CD14-positive monocyte (primary cell): Measurements from ENCODE around the gene SEMA6D. TPM values are rescaled to one million over a fixed set of nuclear protein-coding genes. Genes with fewer than 3 reads are reported as not detected.

Source experiments
- DNase-seq, 3 donors: peaks; one replicate each; pipeline ENCODE4 v3.0.0-alpha.2; 2011 to 2022
- H2AFZ ChIP-seq: 2 replicates; pipeline ENCODE4 v1.6.0; 2012; ENCODE audit warnings: mild to moderate bottlenecking, low read depth, low read length, inconsistent platforms; ENCODE audit not compliant: insufficient read depth, poor library complexity, severe bottlenecking
- H3K27ac ChIP-seq, 2 donors: 1 replicate in 1 of 2; 2 replicates in 1 of 2; pipeline ENCODE4 v1.5.1; 2012 to 2013; ENCODE audit warnings: low read length in 2 of 2, control low read depth in 1 of 2, inconsistent platforms in 1 of 2, low read depth in 1 of 2, mild to moderate bottlenecking in 1 of 2
- H3K27me3 ChIP-seq, 2 donors: one replicate each; pipeline versions ENCODE4 v1.6.0 to v1.6.1; 2011 to 2013; ENCODE audit warnings: low read length in 2 of 2; ENCODE audit not compliant: control insufficient read depth in 2 of 2, insufficient read depth in 2 of 2
- H3K36me3 ChIP-seq, 2 donors: replicated peaks in 1 of 2; 1 replicate in 1 of 2; 2 replicates in 1 of 2; pipeline versions ENCODE4 v1.5.1 to v1.6.1; 2012 to 2013; ENCODE audit warnings: low read length in 2 of 2, control low read depth in 1 of 2, inconsistent platforms in 1 of 2, mild to moderate bottlenecking in 1 of 2; ENCODE audit not compliant: insufficient read depth in 2 of 2, control insufficient read depth in 1 of 2
- H3K4me1 ChIP-seq, 2 donors: 1 replicate in 1 of 2; 2 replicates in 1 of 2; pipeline versions ENCODE4 v1.5.1 to v1.6.1; 2012 to 2013; ENCODE audit warnings: low read length in 2 of 2, control low read depth in 1 of 2, inconsistent platforms in 1 of 2, mild to moderate bottlenecking in 1 of 2, moderate library complexity in 1 of 2; ENCODE audit not compliant: insufficient read depth in 2 of 2, control insufficient read depth in 1 of 2
- H3K4me2 ChIP-seq: replicated peaks from 2 replicates; pipeline ENCODE3; 2012; ENCODE audit warnings: low read length, moderate library complexity, mild to moderate bottlenecking; ENCODE audit not compliant: poor library complexity, severe bottlenecking; ENCODE audit errors: extremely low read depth
- H3K4me3 ChIP-seq, 3 experiments: fragments of 200-600 bp in 1 of 3; sonication (generic) in 1 of 3; replicated peaks in 1 of 3; 1 replicate in 2 of 3; 2 replicates in 1 of 3; pipeline ENCODE4 v1.5.1; 2011 to 2013; ENCODE audit warnings: low read length in 3 of 3, mild to moderate bottlenecking in 3 of 3, control low read depth in 2 of 3, low read depth in 2 of 3, inconsistent platforms in 1 of 3, moderate library complexity in 1 of 3
- H3K79me2 ChIP-seq: 2 replicates; pipeline ENCODE4 v1.6.0; 2012; ENCODE audit warnings: mild to moderate bottlenecking, control low read depth, inconsistent platforms, low read length, moderate library complexity; ENCODE audit not compliant: insufficient read depth
- H3K9ac ChIP-seq: 2 replicates; pipeline ENCODE4 v1.6.0; 2017; ENCODE audit warnings: low read length, mild to moderate bottlenecking; ENCODE audit not compliant: insufficient read depth, poor library complexity, severe bottlenecking
- H3K9me3 ChIP-seq, 2 donors: replicated peaks in 1 of 2; 1 replicate in 1 of 2; 2 replicates in 1 of 2; pipeline versions ENCODE4 v1.5.1 to v1.6.1; 2012 to 2013; ENCODE audit warnings: low read length in 2 of 2, control low read depth in 1 of 2; ENCODE audit not compliant: control insufficient read depth in 1 of 2, insufficient read depth in 1 of 2
- H4K20me1 ChIP-seq: 2 replicates; pipeline ENCODE4 v1.6.0; 2012; ENCODE audit warnings: mild to moderate bottlenecking, low read length, control low read depth, moderate library complexity; ENCODE audit not compliant: insufficient read depth
- H3K27ac Mint-ChIP-seq, 7 donors: one replicate each; pipeline ENCODE4 v1.8.0; 2020; ENCODE audit warnings: mild to moderate bottlenecking in 7 of 7, mixed read lengths in 7 of 7, moderate library complexity in 6 of 7, inconsistent platforms in 2 of 7
- H3K27me3 Mint-ChIP-seq, 3 donors: one replicate each; pipeline ENCODE4 v1.8.0; 2021 to 2022; ENCODE audit warnings: low read depth in 3 of 3, mild to moderate bottlenecking in 3 of 3, mixed read lengths in 3 of 3, moderate library complexity in 3 of 3, inconsistent platforms in 1 of 3
- H3K36me3 Mint-ChIP-seq, 2 donors: one replicate each; pipeline ENCODE4 v1.8.0; 2020; ENCODE audit warnings: mixed read lengths in 2 of 2, inconsistent platforms in 1 of 2, mild to moderate bottlenecking in 1 of 2
- H3K4me1 Mint-ChIP-seq: one replicate; pipeline ENCODE4 v1.8.0; 2020; ENCODE audit warnings: mild to moderate bottlenecking, mixed read lengths
- H3K4me3 Mint-ChIP-seq, 2 donors: one replicate each; pipeline ENCODE4 v1.8.0; 2020; ENCODE audit warnings: mild to moderate bottlenecking in 2 of 2, mixed read lengths in 2 of 2, moderate library complexity in 1 of 2
- H3K9me3 Mint-ChIP-seq, 7 donors: one replicate each; pipeline ENCODE4 v1.8.0; 2020 to 2022; ENCODE audit warnings: mixed read lengths in 7 of 7, mild to moderate bottlenecking in 6 of 7, moderate library complexity in 6 of 7, inconsistent platforms in 2 of 7
- CTCF ChIP-seq: fragments of 200-600 bp; IDR thresholded peaks from one replicate; pipeline ENCODE4 v1.8.0; 2022; ENCODE audit warnings: antibody characterized with exemption, mild to moderate bottlenecking
- WGBS: methylation state at CpG from one replicate; pipeline ENCODE4 v1.1.5; 2013; ENCODE audit warnings: missing lambda C conversion rate; ENCODE audit not compliant: insufficient coverage; 5-methylcytosine and 5-hydroxymethylcytosine counted together
- intact Hi-C, 2 donors: fragments of 100-400 bp; cut with micrococcal nuclease; formaldehyde crosslinking; loops; one replicate each; pipeline versions ENCODE4 v1.15.0 to v1.15.1; 2023
- polyA plus RNA-seq, 3 donors: library from polyadenylated mRNA; depleted of rRNA in 1 of 3; unstranded in 2 of 3; stranded (reverse) in 1 of 3; fragments of 300-500 nt in 2 of 3; fragments of >200 nt in 1 of 3; fragmentation: Illumina TruSeq in 2 of 3; gene quantifications; 1 replicate in 2 of 3; 2 replicates in 1 of 3; pipeline ENCODE4 v1.2.3, GENCODE V29; 2012 to 2021

SEMA6D gene
- polyA plus RNA-seq, 3 donors, result not detected

DNA sequence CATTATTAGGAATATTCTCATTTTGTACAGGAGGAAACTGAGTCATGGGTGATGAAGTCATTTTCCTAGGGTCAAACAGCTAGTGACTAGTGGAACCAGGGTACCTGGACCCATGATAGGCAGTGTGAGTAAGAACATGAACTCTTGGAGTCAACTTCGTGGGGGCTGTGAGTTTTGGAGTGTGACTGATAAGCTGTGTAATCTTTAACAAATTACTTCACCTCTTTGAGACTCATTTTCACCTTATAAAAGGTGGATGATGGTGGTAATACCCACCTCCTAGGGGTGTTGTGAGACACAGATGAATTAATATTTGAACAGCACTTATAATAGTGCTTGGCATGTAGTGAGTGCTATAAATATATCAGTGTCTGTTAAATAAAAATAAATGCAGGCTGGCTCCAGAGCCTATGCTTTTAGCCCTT, 9.1 kb downstream of the SEMA6D start:
- H3K9me3 ChIP-seq, result no peaks in the 10 kb centered on the region
- H3K79me2 ChIP-seq, result no peaks in the 10 kb centered on the region
- H3K9me3 Mint-ChIP-seq, result peaks cover 0 to 2% (median 0%) of the 10 kb centered on the region in 7 donors
- H3K27me3 Mint-ChIP-seq, result peaks cover 3 to 16% (median 7%) of the 10 kb centered on the region in 3 donors
- DNase-seq, result no peak
- intact Hi-C loops, result no loop called here
- WGBS, result no CpG with 5 or more reads among the region's 1 CpG
- no peak for TF ChIP-seq CTCF
- no peaks in the 10 kb centered on the region for H3K4me1 ChIP-seq
- no peak overlapping the region for H3K27ac Mint-ChIP-seq
- H4K20me1 ChIP-seq, result no peaks in the 10 kb centered on the region
- no peak overlapping the region for H2AFZ ChIP-seq
- no peak overlapping the region for H3K4me3 Mint-ChIP-seq
- H3K27ac ChIP-seq, result no peak overlapping the region
- H3K36me3 Mint-ChIP-seq, result no peaks in the 10 kb centered on the region
- H3K9ac ChIP-seq, result no peak overlapping the region
- H3K36me3 ChIP-seq, result no peaks in the 10 kb centered on the region
- H3K27me3 ChIP-seq, result peaks cover 5 to 13% of the 10 kb centered on the region in 2 donors
- H3K4me2 ChIP-seq, result no peak overlapping the region
- no peak overlapping the region for H3K4me3 ChIP-seq
- no peaks in the 10 kb centered on the region for H3K4me1 Mint-ChIP-seq

DNA sequence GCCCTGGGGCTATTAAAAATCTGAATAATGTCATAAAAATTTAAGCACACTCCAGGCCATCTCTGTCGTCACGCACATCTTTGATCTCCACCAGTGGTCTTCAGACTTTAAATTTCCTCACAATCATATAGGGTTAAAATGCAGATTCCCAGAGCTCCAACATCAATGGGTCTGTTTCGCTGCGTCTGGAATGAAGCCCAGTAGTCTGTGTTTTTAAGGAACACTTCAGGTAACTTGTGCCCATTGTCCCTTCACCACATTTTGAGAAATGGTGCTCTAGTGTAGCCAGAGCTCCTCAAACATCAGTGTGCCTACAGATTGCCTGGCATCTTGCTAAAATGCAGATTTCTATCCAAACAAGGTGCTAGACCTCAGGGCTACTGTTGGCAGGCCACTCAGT, 9.8 kb downstream of the SEMA6D start:
- peaks cover 2 to 10% of the 10 kb centered on the region in 2 donors for H3K27me3 ChIP-seq
- H3K36me3 Mint-ChIP-seq, result no peaks in the 10 kb centered on the region
- no peak overlapping the region for H3K4me2 ChIP-seq
- H3K27me3 Mint-ChIP-seq, result peaks cover 3 to 12% (median 7%) of the 10 kb centered on the region in 3 donors
- no peaks in the 10 kb centered on the region for H3K9me3 ChIP-seq
- WGBS, result 92% methylated on average over 2 of the region's 4 CpGs
- H4K20me1 ChIP-seq, result no peaks in the 10 kb centered on the region
- H3K9me3 Mint-ChIP-seq, result peaks cover 0 to 2% (median 0%) of the 10 kb centered on the region in 7 donors
- H3K27ac ChIP-seq, result no peak overlapping the region
- H3K9ac ChIP-seq, result no peak overlapping the region
- intact Hi-C loops, result no loop called here
- DNase-seq, result no peak
- no peak for TF ChIP-seq CTCF
- H3K27ac Mint-ChIP-seq, result no peak overlapping the region
- no peaks in the 10 kb centered on the region for H3K4me1 Mint-ChIP-seq
- H3K36me3 ChIP-seq, result no peaks in the 10 kb centered on the region
- no peak overlapping the region for H2AFZ ChIP-seq
- H3K4me3 Mint-ChIP-seq, result no peak overlapping the region
- no peaks in the 10 kb centered on the region for H3K79me2 ChIP-seq
- H3K4me1 ChIP-seq, result no peaks in the 10 kb centered on the region
- H3K4me3 ChIP-seq, result no peak overlapping the region
